HepG2 (cell line): ENCODE results near the gene GOLT1A. TPM values are rescaled to one million over a fixed set of nuclear protein-coding genes. Genes with fewer than 3 reads are reported as not detected.

ENCODE experiments used
- AHR ChIP-seq: IDR thresholded peaks from 2 replicates; pipeline ENCODE4 v1.6.1; 2018; ENCODE audit warnings: missing genetic modification reagents, missing compliant biosample characterization
- DDIT3 ChIP-seq: sonication (generic); formaldehyde crosslinking; IDR thresholded peaks from 2 replicates; pipeline ENCODE4 v1.4.0; 2020; ENCODE audit warnings: mild to moderate bottlenecking, missing genetic modification reagents
- FOXA1 ChIP-seq, 2 experiments: fragments of 450-650 bp in 1 of 2; sonication (generic) in 1 of 2; formaldehyde crosslinking in 1 of 2; IDR thresholded peaks; 2 replicates each; pipeline versions ENCODE4 v1.4.0 to v1.6.1; 2016 to 2020; ENCODE audit warnings: missing genetic modification reagents in 1 of 2
- GABPA ChIP-seq, 2 experiments: IDR thresholded peaks; 2 replicates each; pipeline ENCODE4 v1.6.1; 2011 to 2016; ENCODE audit warnings: low read depth in 2 of 2, low read length in 1 of 2, missing biosample characterization in 1 of 2, missing genetic modification characterization in 1 of 2
- MXI1 ChIP-seq: IDR thresholded peaks from 3 replicates; pipeline ENCODE4 v1.6.1; 2012; ENCODE audit warnings: low read depth, low read length, inconsistent platforms, borderline replicate concordance
- NBN ChIP-seq: fragments of 450-650 bp; conservative IDR thresholded peaks from 2 replicates; pipeline ENCODE4 v1.6.1; 2017
- NKX3-1 ChIP-seq: sonication (generic); formaldehyde crosslinking; IDR thresholded peaks from 2 replicates; pipeline ENCODE4 v1.5.0; 2020; ENCODE audit warnings: missing genetic modification reagents
- PBX3 ChIP-seq: sonication (generic); formaldehyde crosslinking; IDR thresholded peaks from 2 replicates; pipeline ENCODE4 v1.8.1; 2023; ENCODE audit warnings: missing genetic modification reagents, inconsistent platforms, borderline replicate concordance
- SP4 ChIP-seq: sonication (generic); formaldehyde crosslinking; IDR thresholded peaks from 2 replicates; pipeline ENCODE4 v1.8.1; 2023; ENCODE audit warnings: mild to moderate bottlenecking, missing genetic modification reagents
- ZBTB34 ChIP-seq: sonication (generic); formaldehyde crosslinking; IDR thresholded peaks from 2 replicates; pipeline ENCODE4 v1.8.0; 2022; ENCODE audit warnings: mild to moderate bottlenecking, missing genetic modification reagents
- ZGPAT ChIP-seq: IDR thresholded peaks from 2 replicates; pipeline ENCODE4 v1.6.1; 2016; ENCODE audit warnings: mild to moderate bottlenecking
- ZMAT5 ChIP-seq: sonication (generic); formaldehyde crosslinking; IDR thresholded peaks from 2 replicates; pipeline ENCODE4 v1.5.0; 2020; ENCODE audit warnings: mild to moderate bottlenecking, low read depth, missing genetic modification reagents, borderline replicate concordance
- ZNF160 ChIP-seq: sonication (generic); formaldehyde crosslinking; IDR thresholded peaks from 2 replicates; pipeline ENCODE4 v1.8.0; 2022; ENCODE audit warnings: mild to moderate bottlenecking, inconsistent platforms, missing genetic modification reagents
- ZNF710 ChIP-seq: sonication (generic); formaldehyde crosslinking; IDR thresholded peaks from 2 replicates; pipeline ENCODE4 v1.5.0; 2020; ENCODE audit warnings: mild to moderate bottlenecking, missing genetic modification reagents, borderline replicate concordance
- ZSCAN29 ChIP-seq: sonication (generic); formaldehyde crosslinking; conservative IDR thresholded peaks from 2 replicates; pipeline ENCODE4 v1.4.0; 2020; ENCODE audit warnings: mild to moderate bottlenecking, missing genetic modification reagents
- polyA plus RNA-seq, 8 experiments: library from polyadenylated mRNA; depleted of rRNA in 3 of 8; stranded (reverse) in 7 of 8; unstranded in 1 of 8; fragments of >200 nt; fragmentation: Illumina TruSeq in 4 of 8; extraction: Trizol in 4 of 8; gene quantifications; 2 replicates each; pipeline versions ENCODE4 v1.2.1 to v1.2.3, GENCODE V29; 2011 to 2016; ENCODE audit warnings: low read depth in 4 of 8, missing spikeins in 1 of 8, mixed read lengths in 1 of 8; ENCODE audit not compliant: insufficient read depth in 1 of 8
- total RNA-seq, 5 experiments: library from RNA; depleted of rRNA; stranded (reverse); fragments of >200 nt; fragmentation: Illumina TruSeq; extraction: Trizol; gene quantifications; 2 replicates each; pipeline ENCODE4 v1.2.3, GENCODE V29; 2016; ENCODE audit warnings: low read depth in 1 of 5

The GOLT1A gene
- total and polyA plus RNA-seq, 2 of the 13 experiments (the other 11 are each of a cell fraction or from before 2014, with no cell fraction given) = 25.8 to 28.0 TPM

- TF ChIP-seq SP4 (peak; percentile 51; the same call in 1 of the 2 replicates), NKX3-1 (CRISPR knock-in tag) (no peak), MXI1 (peak; percentile 83; the same call in 1 of the 3 replicates), ZSCAN29 (CRISPR knock-in tag) (peak; percentile 90; the same call in 1 of the 2 replicates), ZNF160 (CRISPR knock-in tag) (no peak), ZBTB34 (CRISPR knock-in tag) (peak; percentile 95), FOXA1 (IDR thresholded peaks at IDR 0.05) (no peak), FOXA1 (CRISPR knock-in tag; IDR thresholded peaks at IDR 0.05) (peak; percentile 89), DDIT3 (CRISPR knock-in tag) (no peak), NBN (no peak), ZNF710 (CRISPR knock-in tag) (peak; percentile 64; the same call in 1 of the 2 replicates), GABPA (IDR thresholded peaks at IDR 0.05; ENCODE audit: low read depth, low read length) (no peak), GABPA (CRISPR knock-in tag; IDR thresholded peaks at IDR 0.05; ENCODE audit: low read depth) (peak; percentile 37; the same call in 1 of the 2 replicates), PBX3 (CRISPR knock-in tag) (no peak), AHR (CRISPR knock-in tag) (no peak), ZGPAT (CRISPR knock-in tag) (peak; percentile 89), ZMAT5 (CRISPR knock-in tag) (no peak)
These were observed 40.4 kb upstream of the GOLT1A start (continued) for GRCh38 chr1:204254031-204254661.
